Measurements from ENCODE around the gene ANKRD27.

GRCh38 chr19:32646556-32646955 is 28.4 kb downstream of the ANKRD27 start:
- TF ChIP-seq ZNF19 (tag by site-specific recombination; IDR thresholded peaks at IDR 0.05; ENCODE audit: low read depth), result no peak
- no peak for TF ChIP-seq ZNF239 (tag by site-specific recombination; IDR thresholded peaks at IDR 0.05)
- no peak for TF ChIP-seq CTCF (tag by site-specific recombination; IDR thresholded peaks at IDR 0.05)
- TF ChIP-seq ZNF544 (tag by site-specific recombination; IDR thresholded peaks at IDR 0.05), result no peak
- TF ChIP-seq ZBTB44 (tag by site-specific recombination; IDR thresholded peaks at IDR 0.05), result no peak
- TF ChIP-seq REST (tag by site-specific recombination; IDR thresholded peaks at IDR 0.05), result no peak
- no peak for TF ChIP-seq SETDB1 (IDR thresholded peaks at IDR 0.05; ENCODE audit: insufficient read length, low read length)

Data from HEK293 (cell line).